Measurements from ENCODE around the gene RBPJL.

Gene RBPJL, protein sequence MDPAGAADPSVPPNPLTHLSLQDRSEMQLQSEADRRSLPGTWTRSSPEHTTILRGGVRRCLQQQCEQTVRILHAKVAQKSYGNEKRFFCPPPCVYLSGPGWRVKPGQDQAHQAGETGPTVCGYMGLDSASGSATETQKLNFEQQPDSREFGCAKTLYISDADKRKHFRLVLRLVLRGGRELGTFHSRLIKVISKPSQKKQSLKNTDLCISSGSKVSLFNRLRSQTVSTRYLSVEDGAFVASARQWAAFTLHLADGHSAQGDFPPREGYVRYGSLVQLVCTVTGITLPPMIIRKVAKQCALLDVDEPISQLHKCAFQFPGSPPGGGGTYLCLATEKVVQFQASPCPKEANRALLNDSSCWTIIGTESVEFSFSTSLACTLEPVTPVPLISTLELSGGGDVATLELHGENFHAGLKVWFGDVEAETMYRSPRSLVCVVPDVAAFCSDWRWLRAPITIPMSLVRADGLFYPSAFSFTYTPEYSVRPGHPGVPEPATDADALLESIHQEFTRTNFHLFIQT

DNA sequence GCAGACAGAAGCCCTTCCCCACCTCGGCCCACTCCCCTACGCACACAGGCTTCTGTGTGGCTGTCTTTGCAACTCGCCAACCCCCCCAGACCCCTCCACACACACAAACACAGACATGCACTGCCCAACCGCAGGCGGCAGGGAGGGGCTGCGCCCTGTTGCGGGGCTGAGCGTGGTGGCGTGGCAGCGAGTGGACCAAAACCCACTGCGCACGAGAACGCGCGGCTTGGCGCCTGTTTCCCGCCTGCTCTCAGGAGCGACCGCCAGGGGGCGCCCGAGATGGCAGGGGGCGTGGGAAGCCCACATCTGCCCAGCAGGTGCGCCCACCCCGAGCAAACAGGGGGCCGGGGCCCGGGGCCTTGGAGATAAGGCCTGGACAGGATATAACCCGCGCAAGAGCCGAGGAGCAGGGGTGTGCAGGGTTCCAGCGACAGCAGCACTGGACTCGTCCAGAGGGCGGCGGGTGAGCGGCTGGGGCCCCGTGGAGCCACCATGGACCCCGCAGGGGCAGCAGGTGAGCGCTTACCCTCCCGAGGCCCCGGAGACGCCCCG lies at the start of gene RBPJL:
Gene RBPJL, plus strand, starts transcription at position 410 of the 552 bp plus-strand sequence. Its CDS starts 83 bp downstream, at position 493.
- H3K9me3 Mint-ChIP-seq, result no peaks in the 10 kb centered on the region
- peaks cover 46% of the 10 kb centered on the region for H3K4me1 Mint-ChIP-seq (ENCODE audit: low read depth)
- peaks cover 17% of the 10 kb centered on the region for H3K27me3 Mint-ChIP-seq (ENCODE audit: low read depth)
- H3K27ac Mint-ChIP-seq, result no peak within 1 kb of the TSS
- no peak within 1 kb of the TSS for H3K4me3 Mint-ChIP-seq
- H3K36me3 Mint-ChIP-seq (ENCODE audit: low read depth), result peaks cover 19% of the 10 kb centered on the region

DNA sequence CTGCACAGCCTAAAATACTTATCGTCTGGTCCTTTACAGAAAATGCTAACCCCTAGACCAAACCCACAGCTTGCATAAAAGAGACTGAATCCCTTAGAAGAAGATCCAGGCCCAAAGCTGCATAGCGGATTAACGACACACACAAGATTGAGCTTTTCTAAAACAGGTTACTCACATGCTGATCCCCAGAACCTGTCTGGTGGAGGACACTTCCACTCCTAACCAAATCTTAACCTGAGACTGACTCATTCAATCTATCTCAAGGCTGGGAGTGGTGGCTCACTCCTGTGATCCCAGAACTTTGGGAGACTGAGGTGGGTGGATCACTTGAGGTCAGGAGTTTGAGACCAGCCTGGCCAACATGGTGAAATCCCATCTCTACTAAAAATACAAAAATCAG lies 49.5 kb upstream of the RBPJL start:
- Mint-ChIP-seq H3K27ac (no peak overlapping the region), H3K4me1 (ENCODE audit: low read depth) (peaks cover 9% of the 10 kb centered on the region), H3K36me3 (ENCODE audit: low read depth) (no peaks in the 10 kb centered on the region), H3K9me3 (no peaks in the 10 kb centered on the region), H3K4me3 (no peak overlapping the region), H3K27me3 (ENCODE audit: low read depth) (peaks cover 12% of the 10 kb centered on the region)

DNA sequence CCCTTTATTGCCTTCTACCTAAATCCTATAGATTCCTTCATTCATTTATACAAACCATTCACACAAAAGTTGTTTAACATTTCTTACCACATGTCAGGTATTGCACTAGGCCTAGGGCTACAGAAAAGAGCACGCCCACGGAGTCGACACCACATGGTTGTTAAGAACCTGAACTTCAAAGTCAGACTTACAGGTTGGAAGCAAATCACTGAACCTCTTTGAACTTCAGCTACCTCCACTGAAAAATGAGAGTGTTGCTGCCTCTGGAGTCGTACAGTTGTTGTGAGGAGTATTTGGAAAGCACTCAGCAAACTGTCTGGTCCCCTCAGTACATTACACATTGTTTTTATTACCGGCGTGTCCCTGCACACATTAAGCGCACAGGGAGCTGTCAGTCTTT lies 48.9 kb upstream of the RBPJL start:
- Mint-ChIP-seq H3K36me3 (ENCODE audit: low read depth) (no peaks in the 10 kb centered on the region), H3K27ac (no peak overlapping the region), H3K9me3 (no peaks in the 10 kb centered on the region), H3K4me1 (ENCODE audit: low read depth) (peaks cover 8% of the 10 kb centered on the region), H3K4me3 (no peak overlapping the region), H3K27me3 (ENCODE audit: low read depth) (peaks cover 18% of the 10 kb centered on the region)

DNA sequence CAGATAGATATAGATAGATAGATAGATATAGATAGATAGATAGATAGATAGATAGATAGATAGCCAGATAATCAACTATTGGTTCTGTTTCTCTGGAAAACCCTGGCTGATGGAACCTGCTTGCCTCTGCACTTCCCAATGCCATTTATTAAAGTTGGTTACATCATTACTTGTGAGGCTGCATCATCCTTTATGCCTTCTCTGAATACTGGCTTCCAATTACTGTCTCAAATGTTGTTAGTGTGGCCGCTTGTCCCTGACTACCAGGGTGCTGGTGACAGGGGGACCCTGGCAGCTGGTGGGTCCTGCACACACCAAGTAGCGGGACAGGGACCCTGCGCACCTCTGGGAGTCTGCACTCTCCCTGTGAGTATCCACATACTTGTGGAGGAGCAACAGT lies 48.4 kb upstream of the RBPJL start:
- Mint-ChIP-seq H3K4me1 (ENCODE audit: low read depth) (peaks cover 8% of the 10 kb centered on the region), H3K9me3 (no peaks in the 10 kb centered on the region), H3K36me3 (ENCODE audit: low read depth) (no peaks in the 10 kb centered on the region), H3K27ac (no peak overlapping the region), H3K27me3 (ENCODE audit: low read depth) (peaks cover 22% of the 10 kb centered on the region), H3K4me3 (no peak overlapping the region)

- Mint-ChIP-seq H3K27me3 (ENCODE audit: low read depth) (peaks cover 22% of the 10 kb centered on the region), H3K27ac (no peak overlapping the region), H3K4me1 (ENCODE audit: low read depth) (peaks cover 8% of the 10 kb centered on the region), H3K9me3 (no peaks in the 10 kb centered on the region), H3K36me3 (ENCODE audit: low read depth) (no peaks in the 10 kb centered on the region), H3K4me3 (no peak overlapping the region)
Measured at GRCh38 chr20:45258664-45259063, 48.0 kb upstream of the RBPJL start.

GRCh38 chr20:45263556-45264266 lies 42.9 kb upstream of the RBPJL start:
- no peaks in the 10 kb centered on the region for H3K9me3 Mint-ChIP-seq
- H3K4me3 Mint-ChIP-seq, result no peak overlapping the region
- no peak overlapping the region for H3K27ac Mint-ChIP-seq
- peaks cover 1% of the 10 kb centered on the region for H3K4me1 Mint-ChIP-seq (ENCODE audit: low read depth)
- no peaks in the 10 kb centered on the region for H3K36me3 Mint-ChIP-seq (ENCODE audit: low read depth)
- H3K27me3 Mint-ChIP-seq (ENCODE audit: low read depth), result peaks cover 45% of the 10 kb centered on the region

- Mint-ChIP-seq H3K4me3 (no peak overlapping the region), H3K4me1 (ENCODE audit: low read depth) (peaks cover 1% of the 10 kb centered on the region), H3K27ac (no peak overlapping the region), H3K36me3 (ENCODE audit: low read depth) (no peaks in the 10 kb centered on the region), H3K9me3 (no peaks in the 10 kb centered on the region), H3K27me3 (ENCODE audit: low read depth) (peaks cover 54% of the 10 kb centered on the region)
Measured at GRCh38 chr20:45266977-45267376, 39.7 kb upstream of the RBPJL start.

DNA sequence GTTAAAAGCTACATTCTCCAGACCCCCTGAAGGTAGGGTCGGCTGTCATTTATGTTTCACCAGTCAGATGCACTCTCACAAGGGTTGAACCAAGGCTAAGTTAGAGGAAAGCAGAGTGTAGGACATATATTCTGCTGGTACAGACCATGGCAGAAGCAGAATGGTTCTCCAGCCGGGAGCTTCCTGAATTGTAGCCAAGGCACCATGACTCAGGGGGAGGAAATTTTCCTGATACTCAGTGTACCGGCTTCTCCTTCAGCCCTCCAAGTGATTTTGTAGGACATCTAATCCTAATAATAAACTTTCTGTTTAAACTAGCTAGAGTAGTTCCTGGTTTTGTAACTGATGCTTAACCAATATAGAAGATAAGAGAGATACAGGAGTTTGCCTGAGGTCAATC lies 38.1 kb upstream of the RBPJL start:
- Mint-ChIP-seq H3K27ac (no peak overlapping the region), H3K4me3 (no peak overlapping the region), H3K4me1 (ENCODE audit: low read depth) (peaks cover 1% of the 10 kb centered on the region), H3K9me3 (no peaks in the 10 kb centered on the region), H3K36me3 (ENCODE audit: low read depth) (no peaks in the 10 kb centered on the region), H3K27me3 (ENCODE audit: low read depth) (peaks cover 57% of the 10 kb centered on the region)

DNA sequence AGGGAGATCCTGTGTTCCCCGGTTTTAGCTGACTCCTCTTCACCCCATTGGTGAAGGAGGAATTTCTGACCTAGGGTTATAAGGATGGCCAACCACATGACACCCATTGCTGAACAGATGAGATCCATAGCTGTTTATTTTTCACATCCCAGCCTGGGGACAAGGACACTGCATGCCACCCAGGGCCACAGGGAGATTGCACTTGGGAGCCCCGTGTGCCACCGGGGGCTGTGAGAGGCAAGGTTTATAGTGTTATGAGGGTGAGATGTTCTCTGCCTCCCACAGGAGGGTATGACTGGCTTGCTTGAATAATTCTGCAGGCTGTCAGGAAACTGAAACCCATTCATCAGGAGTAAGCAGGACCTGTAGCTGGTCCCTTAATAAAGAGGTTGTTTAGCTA lies 37.6 kb upstream of the RBPJL start:
- Mint-ChIP-seq H3K36me3 (ENCODE audit: low read depth) (no peaks in the 10 kb centered on the region), H3K27me3 (ENCODE audit: low read depth) (peaks cover 60% of the 10 kb centered on the region), H3K4me3 (no peak overlapping the region), H3K27ac (no peak overlapping the region), H3K4me1 (ENCODE audit: low read depth) (peaks cover 1% of the 10 kb centered on the region), H3K9me3 (no peaks in the 10 kb centered on the region)

DNA sequence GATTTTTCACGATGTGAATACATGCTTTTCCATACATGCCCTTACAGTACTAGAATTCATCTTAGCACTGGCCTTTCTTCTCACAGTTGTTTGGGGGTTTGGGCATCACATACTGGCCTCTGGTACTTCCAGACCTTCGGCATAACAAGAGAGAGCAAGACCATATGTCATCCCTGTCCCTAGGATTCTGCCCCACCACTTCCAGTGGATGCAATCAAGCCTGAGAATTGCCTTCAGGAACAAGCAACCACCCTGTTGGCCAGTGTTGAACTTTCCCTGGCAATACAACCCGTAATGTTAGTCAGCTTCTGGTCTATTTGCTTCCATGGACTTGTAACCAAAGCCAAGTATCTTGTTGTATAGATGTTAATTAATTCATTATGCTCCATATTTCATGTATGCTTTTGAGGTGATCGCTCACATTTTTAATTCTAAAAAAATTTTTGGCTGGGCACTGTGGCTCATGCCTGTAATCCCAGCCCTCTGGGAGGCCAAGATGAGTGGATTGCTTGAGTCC lies 36.8 kb upstream of the RBPJL start:
- Mint-ChIP-seq H3K27ac (no peak overlapping the region), H3K36me3 (ENCODE audit: low read depth) (no peaks in the 10 kb centered on the region), H3K4me1 (ENCODE audit: low read depth) (peaks cover 1% of the 10 kb centered on the region), H3K27me3 (ENCODE audit: low read depth) (peaks cover 66% of the 10 kb centered on the region), H3K9me3 (no peaks in the 10 kb centered on the region), H3K4me3 (no peak overlapping the region)

- H3K36me3 Mint-ChIP-seq (ENCODE audit: low read depth), result no peaks in the 10 kb centered on the region
- H3K4me3 Mint-ChIP-seq, result no peak overlapping the region
- peaks cover 71% of the 10 kb centered on the region for H3K27me3 Mint-ChIP-seq (ENCODE audit: low read depth)
- H3K27ac Mint-ChIP-seq, result no peak overlapping the region
- no peaks in the 10 kb centered on the region for H3K9me3 Mint-ChIP-seq
- no peaks in the 10 kb centered on the region for H3K4me1 Mint-ChIP-seq (ENCODE audit: low read depth)
Measured at GRCh38 chr20:45275338-45275737, 31.3 kb upstream of the RBPJL start.

GRCh38 chr20:45279992-45280391 lies 26.6 kb upstream of the RBPJL start:
- Mint-ChIP-seq H3K4me3 (no peak overlapping the region), H3K9me3 (no peaks in the 10 kb centered on the region), H3K36me3 (ENCODE audit: low read depth) (no peaks in the 10 kb centered on the region), H3K27me3 (ENCODE audit: low read depth) (peaks cover 35% of the 10 kb centered on the region), H3K4me1 (ENCODE audit: low read depth) (no peaks in the 10 kb centered on the region), H3K27ac (no peak overlapping the region)

DNA sequence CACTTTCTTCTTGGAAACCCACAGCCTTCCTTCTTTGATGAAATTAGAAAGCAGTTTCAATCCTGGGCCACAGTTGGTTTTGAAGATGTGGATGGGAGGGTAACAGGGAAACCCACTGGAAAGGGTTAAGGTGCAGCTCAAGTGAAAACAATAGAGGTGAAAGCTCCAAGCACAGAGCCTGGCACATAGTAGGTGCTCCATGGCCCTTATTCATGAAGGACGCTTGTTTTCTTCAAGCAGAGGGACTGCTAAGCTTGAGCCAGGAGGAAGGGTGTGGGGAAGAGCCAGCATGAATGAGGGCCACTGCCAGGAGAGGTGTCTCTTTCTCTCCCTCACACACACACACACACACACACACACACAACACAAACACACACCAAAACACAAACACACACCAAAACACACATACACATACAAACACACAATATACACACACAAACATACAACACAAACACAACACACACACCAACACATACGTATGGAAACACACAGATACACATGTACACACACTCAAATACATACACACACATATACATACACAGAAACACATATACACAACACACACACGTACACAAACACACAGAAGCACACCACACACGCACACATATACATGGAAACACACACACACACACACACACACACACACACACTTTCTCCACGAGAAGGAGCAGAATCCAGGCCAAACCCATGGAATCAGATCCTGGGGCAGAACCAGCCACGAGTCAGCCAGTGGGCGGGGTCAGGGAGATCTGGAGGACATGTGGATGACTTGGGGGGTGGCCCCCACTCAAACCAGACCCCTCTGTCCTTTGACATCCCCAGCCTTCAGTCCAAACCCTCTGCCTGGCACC lies 23.7 kb upstream of the RBPJL start:
- H3K36me3 Mint-ChIP-seq (ENCODE audit: low read depth), result no peaks in the 10 kb centered on the region
- H3K27ac Mint-ChIP-seq, result no peak overlapping the region
- H3K27me3 Mint-ChIP-seq (ENCODE audit: low read depth), result peaks cover 26% of the 10 kb centered on the region
- H3K9me3 Mint-ChIP-seq, result no peaks in the 10 kb centered on the region
- H3K4me3 Mint-ChIP-seq, result no peak overlapping the region
- H3K4me1 Mint-ChIP-seq (ENCODE audit: low read depth), result no peaks in the 10 kb centered on the region

DNA sequence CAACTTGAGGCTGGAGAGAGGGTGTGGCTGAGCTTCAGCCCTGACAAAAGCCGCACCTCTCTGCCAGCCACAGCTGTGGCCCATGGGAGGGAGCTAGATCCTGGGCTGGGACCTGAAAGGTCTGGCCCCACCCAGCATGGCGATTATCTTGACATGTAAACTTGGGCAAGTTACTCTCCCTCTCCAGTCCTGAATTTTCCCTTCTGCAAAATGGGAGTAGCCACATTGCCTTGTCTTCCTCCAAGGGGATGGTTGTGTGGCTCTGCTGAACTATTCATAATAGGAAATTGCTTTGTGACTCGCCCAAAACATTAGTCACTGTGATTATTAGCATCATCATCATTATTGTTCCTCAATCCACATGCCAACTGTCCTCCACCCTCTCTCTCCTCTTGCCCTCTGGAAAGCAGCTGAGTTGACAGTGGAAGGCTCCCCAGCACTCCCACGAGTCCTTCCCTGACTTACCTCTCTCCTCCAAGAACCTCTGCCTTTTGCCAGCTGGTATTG lies 23.0 kb upstream of the RBPJL start:
- H3K36me3 Mint-ChIP-seq (ENCODE audit: low read depth), result no peaks in the 10 kb centered on the region
- no peak overlapping the region for H3K27ac Mint-ChIP-seq
- no peaks in the 10 kb centered on the region for H3K9me3 Mint-ChIP-seq
- H3K4me3 Mint-ChIP-seq, result no peak overlapping the region
- peaks cover 27% of the 10 kb centered on the region for H3K27me3 Mint-ChIP-seq (ENCODE audit: low read depth)
- H3K4me1 Mint-ChIP-seq (ENCODE audit: low read depth), result no peaks in the 10 kb centered on the region

Measured in T-helper 1 cell treated with Interleukin-12 subunit alpha and Interleukin-12 subunit beta and Interleukin-4 antibody, amounts not matched to agents 30 μg/mL and 1 μg/mL, for 36 hours (primary cell).